MG63 (cell line): Measurements from ENCODE around the gene ATRIP. TPM values are rescaled to one million over a fixed set of nuclear protein-coding genes. Genes with fewer than 3 reads are reported as not detected.
"Not testable (repeated sequence)": the region's sequence is repeated elsewhere in the genome, so short reads cannot be mapped to it uniquely, and the experiment has no call there.

Experiments
- DNase-seq: peaks from one replicate; pipeline ENCODE4 v3.0.0-alpha.2; 2020
- H3K27me3 ChIP-seq: fragments of 250-450 bp; sonication (Bioruptor Pico); 2 replicates; pipeline ENCODE4 v1.5.1; 2020; ENCODE audit warnings: mild to moderate bottlenecking, moderate library complexity
- H3K36me3 ChIP-seq: fragments of 250-450 bp; sonication (Bioruptor Pico); 2 replicates; pipeline ENCODE4 v1.5.1; 2020; ENCODE audit warnings: mild to moderate bottlenecking, moderate library complexity
- H3K4me3 ChIP-seq: fragments of 250-450 bp; sonication (Bioruptor Pico); 2 replicates; pipeline ENCODE4 v1.5.1; 2020; ENCODE audit warnings: mild to moderate bottlenecking, moderate library complexity
- H3K9me3 ChIP-seq: fragments of 250-450 bp; sonication (Bioruptor Pico); 2 replicates; pipeline ENCODE4 v1.5.1; 2020; ENCODE audit warnings: mild to moderate bottlenecking, moderate library complexity
- total RNA-seq: library from RNA; depleted of rRNA; stranded (reverse); fragments of >200 nt; shearing (Covaris generic); gene quantifications from 2 replicates; pipeline ENCODE4 v1.2.3, GENCODE V29; 2014; ENCODE audit warnings: low replicate concordance

Gene ATRIP
- total RNA-seq, 1 experiment from 2014 or later: 6.8 TPM

DNA sequence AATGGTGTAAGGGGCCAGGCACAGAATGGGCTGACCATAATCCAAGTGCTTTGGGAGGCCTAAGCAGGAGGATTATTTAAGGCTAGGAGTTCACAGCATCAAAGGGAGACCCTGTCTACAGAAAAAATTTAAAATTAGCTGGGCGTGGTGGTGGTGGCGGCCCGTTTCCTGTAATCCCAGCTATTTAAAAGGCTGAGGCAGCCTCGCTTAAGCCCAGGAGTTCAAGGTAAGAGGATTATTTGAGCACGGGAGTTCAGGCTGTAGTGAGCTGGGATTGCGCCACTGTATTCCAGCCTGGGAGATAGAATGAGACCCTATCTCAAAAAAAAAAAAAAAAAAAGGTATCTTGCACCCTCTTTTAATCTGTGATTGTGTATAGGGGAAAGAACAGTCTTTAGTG, 4.6 kb upstream of the ATRIP start:
- no peak overlapping the region; the same call in 1 of the 2 replicates for H3K4me3 ChIP-seq
- peaks cover 12% of the 10 kb centered on the region for H3K36me3 ChIP-seq
- H3K9me3 ChIP-seq: no peaks in the 10 kb centered on the region
- no peak for DNase-seq
- H3K27me3 ChIP-seq: no peaks in the 10 kb centered on the region

DNA sequence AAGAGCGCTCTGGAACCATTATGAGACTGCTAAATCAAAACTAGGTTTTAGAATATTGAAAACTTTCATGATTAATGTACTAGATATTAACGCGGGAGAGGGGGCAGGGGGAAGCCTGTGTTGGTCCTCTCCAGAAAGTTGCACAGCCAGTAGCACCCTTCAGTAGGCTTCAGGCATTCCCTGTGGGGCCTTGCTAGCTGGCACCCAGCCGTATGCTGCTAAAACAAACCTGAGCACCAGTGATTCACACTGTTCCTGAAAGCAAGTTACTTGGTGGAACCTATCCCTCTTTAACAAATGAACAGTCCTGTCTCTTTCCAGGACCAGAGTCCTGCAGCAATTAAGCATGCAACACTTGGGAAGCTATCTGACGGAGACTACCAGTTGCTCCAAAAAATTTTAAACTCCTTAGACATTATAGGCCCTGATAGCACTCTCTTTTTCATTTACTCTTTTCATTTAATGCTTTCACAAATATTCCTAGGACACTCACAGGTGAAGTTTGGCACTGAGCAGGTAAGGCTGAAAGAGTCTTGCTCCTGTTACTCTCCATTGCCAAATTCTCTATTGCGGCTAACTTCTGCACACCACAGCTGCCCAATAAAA, 1.2 kb upstream of the ATRIP start:
- no peaks in the 10 kb centered on the region for H3K9me3 ChIP-seq
- H3K4me3 ChIP-seq: peak overlapping the region; percentile 74
- no peaks in the 10 kb centered on the region for H3K27me3 ChIP-seq
- no peak for DNase-seq
- peaks cover 21% of the 10 kb centered on the region for H3K36me3 ChIP-seq

DNA sequence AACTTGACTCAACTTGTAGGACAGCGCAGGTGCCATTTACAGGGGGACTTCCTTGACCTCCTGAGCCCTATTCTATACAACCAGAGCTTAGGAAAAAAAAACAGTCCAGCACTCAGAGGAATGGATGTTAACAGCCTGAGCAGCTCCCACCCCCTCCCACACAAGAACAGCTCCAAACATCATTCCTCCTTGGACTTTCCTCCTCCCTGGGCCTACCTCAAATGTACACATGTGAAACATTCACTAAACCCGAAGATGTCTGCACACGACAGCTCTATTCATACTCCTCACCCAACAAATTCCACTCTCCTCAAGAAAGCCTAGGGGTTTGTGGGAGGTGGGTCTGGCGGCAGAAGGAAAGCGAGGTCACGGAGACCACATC, 503 bp upstream of the ATRIP start:
- Histone ChIP-seq H3K27me3 (no peaks in the 10 kb centered on the region), H3K4me3 (peak overlapping the region; percentile 74), H3K36me3 (peaks cover 21% of the 10 kb centered on the region), H3K9me3 (no peaks in the 10 kb centered on the region)
- DNase-seq: no peak

DNA sequence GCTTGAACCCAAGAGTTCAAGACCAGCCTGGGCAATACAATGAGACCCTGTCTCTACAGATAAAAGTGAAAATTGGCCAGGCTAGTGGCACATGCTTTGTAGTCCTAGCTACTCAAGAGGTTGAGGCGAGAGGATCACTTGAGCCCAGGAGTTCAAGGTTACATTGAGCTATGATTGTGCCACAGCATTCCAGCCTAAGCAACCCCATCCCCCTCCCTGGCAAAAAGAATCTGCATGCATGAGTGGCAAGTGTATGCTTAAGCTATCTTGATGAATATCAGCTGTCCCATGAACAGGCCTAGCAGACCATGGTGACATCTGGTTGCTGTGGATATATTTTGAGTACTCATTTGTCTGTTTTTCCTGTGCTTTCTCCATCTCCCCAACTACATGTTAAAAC, 4.7 kb downstream of the ATRIP start:
- no peak for DNase-seq
- Histone ChIP-seq H3K36me3 (peaks cover 8% of the 10 kb centered on the region; the same call in 1 of the 2 replicates), H3K9me3 (no peaks in the 10 kb centered on the region), H3K27me3 (no peaks in the 10 kb centered on the region), H3K4me3 (no peak overlapping the region)

DNA sequence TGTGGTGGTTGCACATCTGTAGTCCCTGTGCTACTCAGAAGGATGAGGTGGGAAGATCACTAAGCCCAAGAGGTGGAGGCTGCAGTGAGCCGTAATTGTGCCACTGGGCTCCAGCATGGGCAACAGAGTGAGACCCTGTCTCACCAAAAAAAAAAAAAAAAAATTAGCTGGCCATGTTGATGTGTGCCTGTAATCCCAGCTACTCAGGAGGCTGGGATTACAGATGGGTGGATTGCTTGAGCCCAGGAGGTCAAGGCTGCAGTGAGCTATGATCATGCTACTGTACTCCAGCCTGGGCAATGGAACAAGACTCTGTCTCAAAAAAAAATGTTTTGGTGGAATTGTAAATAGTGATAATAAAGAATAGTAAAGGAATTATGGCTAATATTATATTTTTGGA, 9.9 kb downstream of the ATRIP start:
- Histone ChIP-seq H3K4me3 (no peak overlapping the region), H3K9me3 (no peaks in the 10 kb centered on the region), H3K27me3 (no peaks in the 10 kb centered on the region), H3K36me3 (no peaks in the 10 kb centered on the region; the same call in none of the 2 replicates)
- DNase-seq: no peak

DNA sequence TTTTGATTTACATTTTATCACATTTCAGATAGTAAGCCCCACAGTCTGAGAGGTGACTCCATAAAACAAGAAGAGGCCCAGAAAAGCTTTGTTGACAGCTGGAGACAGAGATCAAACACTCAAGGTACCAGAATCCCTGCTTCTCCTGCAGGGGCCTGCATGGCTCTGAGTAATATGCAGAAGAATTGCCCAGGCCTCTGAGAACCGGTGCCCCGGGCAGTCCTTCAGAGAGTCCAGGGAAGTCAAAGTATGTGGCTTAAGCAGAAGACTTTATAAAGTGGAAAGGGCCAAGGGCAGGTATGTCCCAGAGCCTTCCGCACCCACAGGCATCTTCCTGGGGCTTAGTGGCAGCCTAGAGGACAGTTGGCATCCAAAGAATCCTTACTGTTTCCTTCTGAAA, 12.8 kb downstream of the ATRIP start:
- H3K27me3 ChIP-seq: no peaks in the 10 kb centered on the region
- no peak overlapping the region for H3K4me3 ChIP-seq
- no peaks in the 10 kb centered on the region for H3K9me3 ChIP-seq
- H3K36me3 ChIP-seq: no peaks in the 10 kb centered on the region; the same call in none of the 2 replicates
- DNase-seq: no peak

DNA sequence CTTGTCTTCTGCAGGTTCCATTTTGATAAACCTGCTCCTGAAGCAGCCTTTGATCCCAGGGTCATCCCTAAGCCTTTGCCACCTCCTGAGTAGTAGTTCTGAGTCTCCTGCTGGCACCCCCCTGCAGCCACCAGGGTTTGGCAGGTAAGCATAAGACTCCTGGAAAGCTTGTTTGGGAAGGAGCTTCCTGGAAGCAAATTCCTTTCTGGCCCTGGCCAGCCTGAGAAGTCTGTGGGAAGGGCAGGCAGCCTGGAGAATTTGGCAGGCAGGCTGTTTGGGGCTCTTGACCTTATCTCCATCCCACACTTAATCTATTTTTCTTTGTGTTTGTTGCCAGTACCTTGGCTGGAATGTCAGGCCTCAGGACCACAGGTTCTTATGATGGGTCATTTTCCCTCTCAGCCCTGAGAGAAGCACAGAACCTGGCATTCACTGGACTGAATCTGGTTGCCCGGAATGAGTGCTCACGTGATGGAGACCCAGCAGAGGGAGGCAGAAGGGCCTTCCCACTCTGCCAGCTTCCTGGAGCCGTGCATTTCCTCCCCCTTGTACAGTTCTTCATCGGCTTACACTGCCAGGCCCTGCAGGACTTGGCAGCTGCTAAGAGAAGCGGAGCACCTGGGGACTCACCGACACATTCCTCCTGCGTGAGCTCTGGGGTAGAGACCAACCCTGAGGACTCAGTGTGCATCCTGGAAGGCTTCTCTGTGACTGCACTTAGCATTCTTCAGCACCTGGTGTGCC, 13.4 kb downstream of the ATRIP start:
- Histone ChIP-seq H3K27me3 (no peaks in the 10 kb centered on the region), H3K36me3 (no peaks in the 10 kb centered on the region; the same call in 1 of the 2 replicates), H3K4me3 (no peak overlapping the region), H3K9me3 (no peaks in the 10 kb centered on the region)
- DNase-seq: no peak

DNA sequence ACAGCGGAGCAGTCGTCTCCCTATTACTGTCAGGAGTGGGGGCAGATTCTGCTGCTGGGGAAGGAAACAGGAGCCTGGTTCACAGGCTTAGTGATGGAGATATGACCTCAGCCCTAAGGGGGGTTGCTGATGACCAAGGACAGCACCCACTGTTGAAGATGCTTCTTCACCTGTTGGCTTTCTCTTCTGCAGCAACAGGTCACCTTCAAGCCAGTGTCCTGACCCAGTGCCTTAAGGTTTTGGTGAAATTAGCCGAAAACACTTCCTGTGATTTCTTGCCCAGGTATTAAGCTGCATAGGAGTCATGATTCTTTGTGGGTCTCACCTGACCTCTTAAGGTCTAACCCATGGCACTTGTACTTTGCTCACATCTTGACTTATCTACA, 14.0 kb downstream of the ATRIP start:
- Histone ChIP-seq H3K4me3 (no peak overlapping the region), H3K36me3 (peaks cover 2% of the 10 kb centered on the region; the same call in 1 of the 2 replicates), H3K27me3 (no peaks in the 10 kb centered on the region), H3K9me3 (no peaks in the 10 kb centered on the region)
- no peak for DNase-seq

DNA sequence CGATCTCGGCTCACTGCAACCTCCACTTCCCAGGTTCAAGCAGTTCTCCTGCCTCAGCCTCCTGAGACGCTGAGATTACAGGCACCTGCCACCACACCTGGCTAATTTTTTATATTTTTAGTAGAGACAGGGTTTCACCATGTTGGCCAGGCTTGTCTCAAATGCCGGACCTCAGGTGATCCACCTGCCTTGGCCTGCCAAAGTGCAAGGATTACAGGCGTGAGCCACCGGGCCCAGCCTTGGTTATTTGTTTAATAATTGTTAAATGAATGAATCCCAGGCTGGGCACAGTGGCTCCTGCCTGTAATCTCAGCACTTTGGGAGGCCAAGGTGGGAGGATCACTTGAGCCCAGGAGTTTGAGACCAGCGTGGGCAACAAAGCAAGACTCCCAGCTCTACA, 15.2 kb downstream of the ATRIP start:
- H3K9me3 ChIP-seq, DNase-seq, H3K27me3 ChIP-seq, H3K36me3 ChIP-seq, H3K4me3 ChIP-seq: not testable (repeated sequence)

DNA sequence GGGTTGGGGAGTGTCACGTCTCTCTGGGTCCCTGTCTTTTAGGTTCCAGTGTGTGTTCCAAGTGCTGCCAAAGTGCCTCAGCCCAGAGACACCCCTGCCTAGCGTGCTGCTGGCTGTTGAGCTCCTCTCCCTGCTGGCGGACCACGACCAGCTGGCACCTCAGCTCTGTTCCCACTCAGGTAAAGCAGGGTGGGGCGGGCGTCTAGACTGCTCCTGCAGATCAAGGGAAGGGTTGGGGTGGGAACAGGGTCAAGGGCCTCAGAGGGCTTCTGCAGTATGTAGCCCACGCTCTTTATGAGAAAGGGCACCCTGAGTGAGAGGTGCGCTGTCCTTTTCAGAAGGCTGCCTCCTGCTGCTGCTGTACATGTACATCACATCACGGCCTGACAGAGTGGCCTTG, 17.2 kb downstream of the ATRIP start:
- Histone ChIP-seq H3K4me3 (no peak overlapping the region), H3K27me3 (no peaks in the 10 kb centered on the region), H3K36me3 (peaks cover 21% of the 10 kb centered on the region), H3K9me3 (no peaks in the 10 kb centered on the region)
- DNase-seq: no peak

DNA sequence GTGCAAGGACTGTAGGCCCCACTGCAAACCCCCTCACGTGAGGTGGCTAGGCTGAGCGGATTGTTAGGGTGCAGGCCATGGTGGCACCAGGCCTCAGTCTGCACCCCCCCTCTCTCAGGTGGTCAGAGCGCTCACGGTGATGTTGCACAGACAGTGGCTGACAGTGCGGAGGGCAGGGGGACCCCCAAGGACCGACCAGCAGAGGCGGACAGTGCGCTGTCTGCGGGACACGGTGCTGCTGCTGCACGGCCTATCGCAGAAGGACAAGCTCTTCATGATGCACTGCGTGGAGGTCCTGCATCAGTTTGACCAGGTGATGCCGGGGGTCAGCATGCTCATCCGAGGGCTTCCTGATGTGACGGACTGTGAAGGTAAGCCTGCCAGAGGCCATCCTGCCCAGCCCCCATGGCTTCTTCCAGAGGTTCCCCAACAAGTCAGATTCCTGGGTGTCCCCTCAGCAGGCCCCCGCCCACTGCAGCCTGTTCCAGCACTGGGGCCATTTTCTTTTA, 18.2 kb downstream of the ATRIP start:
- no peaks in the 10 kb centered on the region for H3K9me3 ChIP-seq
- no peak overlapping the region for H3K4me3 ChIP-seq
- H3K36me3 ChIP-seq: peaks cover 21% of the 10 kb centered on the region
- no peaks in the 10 kb centered on the region for H3K27me3 ChIP-seq
- no peak for DNase-seq

DNA sequence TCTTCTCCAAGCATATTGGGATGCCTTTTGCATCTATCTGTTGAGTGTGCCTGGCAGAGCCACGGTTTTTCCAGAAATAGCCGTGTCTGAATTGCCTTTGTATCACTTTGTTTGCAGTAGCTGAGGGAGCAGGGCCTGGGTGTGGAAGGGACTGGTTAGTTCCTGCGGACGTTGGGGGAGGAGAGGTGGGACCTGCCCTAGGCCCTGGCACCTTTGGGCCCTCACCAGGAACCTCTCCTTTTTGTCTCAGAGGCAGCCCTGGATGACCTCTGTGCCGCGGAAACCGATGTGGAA, 18.6 kb downstream of the ATRIP start:
- Histone ChIP-seq H3K9me3 (no peaks in the 10 kb centered on the region), H3K27me3 (no peaks in the 10 kb centered on the region), H3K4me3 (no peak overlapping the region), H3K36me3 (peaks cover 21% of the 10 kb centered on the region)
- DNase-seq: no peak

DNA sequence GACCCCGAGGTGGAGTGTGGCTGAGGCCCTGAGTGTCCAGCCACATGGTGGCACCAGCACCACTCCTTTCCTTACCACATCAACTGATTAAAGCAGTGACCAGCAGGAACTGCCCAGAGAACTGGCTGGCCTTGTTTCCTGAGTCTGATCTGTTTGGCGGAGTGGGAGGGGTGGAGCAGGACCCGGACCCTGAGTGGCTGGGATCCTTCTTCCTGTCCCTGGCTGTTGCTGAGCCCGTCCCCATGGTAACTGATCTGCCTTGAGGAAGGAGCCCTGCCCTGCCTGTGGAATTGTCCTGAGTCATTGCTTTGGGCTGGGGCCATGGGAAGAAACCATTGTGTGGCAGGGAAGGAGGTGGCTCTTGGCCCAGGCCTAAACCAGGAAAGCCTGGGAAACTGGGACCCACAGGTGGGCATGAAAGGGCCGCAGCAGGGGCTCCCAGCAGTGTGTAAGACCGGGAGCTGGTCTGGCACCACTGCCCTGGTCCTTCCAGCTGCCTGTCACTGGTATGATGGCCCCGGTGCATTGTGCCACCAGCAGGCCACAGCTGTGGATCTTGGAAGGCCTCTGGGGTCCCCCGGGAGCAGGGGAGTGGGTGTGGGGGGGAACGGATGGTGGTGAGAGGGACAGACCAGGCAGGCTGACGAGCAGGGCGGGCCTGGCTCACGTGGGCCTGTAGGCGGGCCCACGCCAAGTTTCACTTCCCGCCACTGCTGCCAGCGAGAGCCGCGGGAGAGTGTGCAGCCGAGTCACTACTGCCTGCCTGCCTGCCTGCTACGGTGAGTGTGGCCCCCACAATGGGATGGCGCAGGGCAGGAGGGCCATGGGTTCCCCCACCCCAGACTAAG, 19.2 kb downstream of the ATRIP start:
- Histone ChIP-seq H3K9me3 (no peaks in the 10 kb centered on the region), H3K36me3 (peaks cover 21% of the 10 kb centered on the region), H3K4me3 (peak overlapping the region; percentile 71), H3K27me3 (no peaks in the 10 kb centered on the region)
- DNase-seq: peak; percentile 99

DNA sequence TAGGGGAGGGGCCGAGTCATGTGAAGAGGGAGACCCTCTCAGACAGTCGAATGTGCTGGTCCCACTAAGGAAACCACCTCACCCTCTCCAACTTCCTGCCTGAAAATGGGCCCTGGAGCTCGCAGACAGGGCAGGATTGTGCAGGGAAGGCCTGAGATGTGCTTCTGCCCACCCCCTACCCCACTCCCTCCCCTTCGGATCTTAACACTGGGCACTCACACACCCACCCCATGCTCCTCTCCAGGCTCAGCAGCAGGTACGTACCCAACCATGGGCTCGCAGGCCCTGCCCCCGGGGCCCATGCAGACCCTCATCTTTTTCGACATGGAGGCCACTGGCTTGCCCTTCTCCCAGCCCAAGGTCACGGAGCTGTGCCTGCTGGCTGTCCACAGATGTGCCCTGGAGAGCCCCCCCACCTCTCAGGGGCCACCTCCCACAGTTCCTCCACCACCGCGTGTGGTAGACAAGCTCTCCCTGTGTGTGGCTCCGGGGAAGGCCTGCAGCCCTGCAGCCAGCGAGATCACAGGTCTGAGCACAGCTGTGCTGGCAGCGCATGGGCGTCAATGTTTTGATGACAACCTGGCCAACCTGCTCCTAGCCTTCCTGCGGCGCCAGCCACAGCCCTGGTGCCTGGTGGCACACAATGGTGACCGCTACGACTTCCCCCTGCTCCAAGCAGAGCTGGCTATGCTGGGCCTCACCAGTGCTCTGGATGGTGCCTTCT, 20.0 kb downstream of the ATRIP start:
- peak overlapping the region; percentile 71 for H3K4me3 ChIP-seq
- no peaks in the 10 kb centered on the region for H3K27me3 ChIP-seq
- peaks cover 21% of the 10 kb centered on the region for H3K36me3 ChIP-seq
- H3K9me3 ChIP-seq: no peaks in the 10 kb centered on the region
- no peak for DNase-seq

DNA sequence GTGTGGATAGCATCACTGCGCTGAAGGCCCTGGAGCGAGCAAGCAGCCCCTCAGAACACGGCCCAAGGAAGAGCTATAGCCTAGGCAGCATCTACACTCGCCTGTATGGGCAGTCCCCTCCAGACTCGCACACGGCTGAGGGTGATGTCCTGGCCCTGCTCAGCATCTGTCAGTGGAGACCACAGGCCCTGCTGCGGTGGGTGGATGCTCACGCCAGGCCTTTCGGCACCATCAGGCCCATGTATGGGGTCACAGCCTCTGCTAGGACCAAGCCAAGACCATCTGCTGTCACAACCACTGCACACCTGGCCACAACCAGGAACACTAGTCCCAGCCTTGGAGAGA, 20.5 kb downstream of the ATRIP start:
- Histone ChIP-seq H3K9me3 (no peaks in the 10 kb centered on the region), H3K27me3 (no peaks in the 10 kb centered on the region), H3K4me3 (peak overlapping the region; percentile 71), H3K36me3 (peaks cover 21% of the 10 kb centered on the region)
- DNase-seq: no peak

DNA sequence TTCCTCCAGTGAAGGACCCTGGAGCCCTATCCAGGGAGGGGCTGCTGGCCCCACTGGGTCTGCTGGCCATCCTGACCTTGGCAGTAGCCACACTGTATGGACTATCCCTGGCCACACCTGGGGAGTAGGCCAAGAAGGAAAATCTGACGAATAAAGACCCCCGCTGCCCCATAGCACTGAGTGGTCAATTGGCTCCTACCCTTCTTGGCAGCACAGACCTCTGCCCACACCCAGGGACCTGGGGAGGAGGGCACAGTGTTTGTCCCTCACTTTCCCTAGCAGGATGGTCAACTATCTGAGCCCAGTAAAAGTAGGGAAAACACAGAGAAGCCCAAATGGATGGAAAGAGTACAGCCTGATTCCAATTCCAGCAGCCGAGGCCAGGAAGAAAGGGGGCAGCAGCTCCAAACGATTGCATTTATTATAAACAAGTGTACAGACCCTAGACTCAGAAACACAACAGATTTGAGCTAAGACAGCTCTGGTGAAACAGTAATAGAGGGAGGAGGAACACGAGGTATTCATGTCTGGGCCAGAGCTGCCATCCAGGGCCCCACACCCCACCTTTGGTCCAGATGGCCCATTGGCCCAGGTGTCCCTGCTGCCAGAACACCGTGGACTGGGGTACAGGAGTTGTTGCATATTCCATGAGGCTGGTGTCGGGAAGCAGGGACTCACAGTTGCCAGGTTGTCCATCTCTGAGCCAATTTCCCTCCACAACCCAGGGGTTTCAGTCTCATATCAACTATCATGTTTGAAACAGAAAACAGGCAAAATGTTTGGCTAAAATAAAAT, 21.1 kb downstream of the ATRIP start:
- H3K4me3 ChIP-seq: peak overlapping the region; percentile 71
- no peak for DNase-seq
- no peaks in the 10 kb centered on the region for H3K9me3 ChIP-seq
- no peaks in the 10 kb centered on the region for H3K27me3 ChIP-seq
- H3K36me3 ChIP-seq: peaks cover 21% of the 10 kb centered on the region
